ENCODE data around the gene VASN. TPM values are rescaled to one million over a fixed set of nuclear protein-coding genes. Genes with fewer than 3 reads are reported as not detected.

Gene VASN
- total RNA-seq, 3 donors from 2014 or later: 14.8 to 28.5 (median 16.1) TPM

DNA sequence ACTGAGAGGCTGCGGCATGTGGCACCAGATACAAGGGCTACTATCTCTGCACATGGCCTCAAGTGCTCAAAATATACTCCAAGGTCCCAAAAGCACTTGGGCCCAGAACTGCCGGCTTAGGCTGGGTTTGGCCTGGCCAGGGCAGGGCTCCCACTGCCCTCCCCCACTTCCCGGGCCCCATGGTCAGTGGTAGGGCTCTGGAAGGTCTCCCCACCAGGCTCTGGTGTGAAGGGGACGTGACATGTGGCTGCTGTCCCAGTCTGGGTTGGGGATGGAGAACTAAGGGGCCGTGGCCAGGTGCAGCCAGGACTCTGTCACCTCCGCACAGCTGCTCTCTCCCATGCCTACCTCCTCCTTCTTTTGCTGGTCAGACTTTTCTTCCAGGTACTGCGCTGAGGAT, 14.8 kb upstream of the VASN start:
- Histone ChIP-seq H3K27ac (no peak overlapping the region), H3K4me1 (no peaks in the 10 kb centered on the region), H3K9me3 (no peaks in the 10 kb centered on the region), H3K4me3 (no peak overlapping the region), H3K27me3 (no peaks in the 10 kb centered on the region), H3K36me3 (no peaks in the 10 kb centered on the region)
- intact Hi-C loops (cut with DNase I; ENCODE audit: low total_unique reads): loop anchor here (5.0 kb wide), 1 partner anchor 35 kb away; no protein-coding TSS in a partner anchor
- TF ChIP-seq POLR2AphosphoS5 (IDR thresholded peaks at IDR 0.05) (no peak), POLR2A (IDR thresholded peaks at IDR 0.05) (no peak)
- TF ChIP-seq, protein P1, sequence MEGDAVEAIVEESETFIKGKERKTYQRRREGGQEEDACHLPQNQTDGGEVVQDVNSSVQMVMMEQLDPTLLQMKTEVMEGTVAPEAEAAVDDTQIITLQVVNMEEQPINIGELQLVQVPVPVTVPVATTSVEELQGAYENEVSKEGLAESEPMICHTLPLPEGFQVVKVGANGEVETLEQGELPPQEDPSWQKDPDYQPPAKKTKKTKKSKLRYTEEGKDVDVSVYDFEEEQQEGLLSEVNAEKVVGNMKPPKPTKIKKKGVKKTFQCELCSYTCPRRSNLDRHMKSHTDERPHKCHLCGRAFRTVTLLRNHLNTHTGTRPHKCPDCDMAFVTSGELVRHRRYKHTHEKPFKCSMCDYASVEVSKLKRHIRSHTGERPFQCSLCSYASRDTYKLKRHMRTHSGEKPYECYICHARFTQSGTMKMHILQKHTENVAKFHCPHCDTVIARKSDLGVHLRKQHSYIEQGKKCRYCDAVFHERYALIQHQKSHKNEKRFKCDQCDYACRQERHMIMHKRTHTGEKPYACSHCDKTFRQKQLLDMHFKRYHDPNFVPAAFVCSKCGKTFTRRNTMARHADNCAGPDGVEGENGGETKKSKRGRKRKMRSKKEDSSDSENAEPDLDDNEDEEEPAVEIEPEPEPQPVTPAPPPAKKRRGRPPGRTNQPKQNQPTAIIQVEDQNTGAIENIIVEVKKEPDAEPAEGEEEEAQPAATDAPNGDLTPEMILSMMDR (IDR thresholded peaks at IDR 0.05): no peak
- DNase-seq (ENCODE audit: low spot score in 2 of 2): no peak

DNA sequence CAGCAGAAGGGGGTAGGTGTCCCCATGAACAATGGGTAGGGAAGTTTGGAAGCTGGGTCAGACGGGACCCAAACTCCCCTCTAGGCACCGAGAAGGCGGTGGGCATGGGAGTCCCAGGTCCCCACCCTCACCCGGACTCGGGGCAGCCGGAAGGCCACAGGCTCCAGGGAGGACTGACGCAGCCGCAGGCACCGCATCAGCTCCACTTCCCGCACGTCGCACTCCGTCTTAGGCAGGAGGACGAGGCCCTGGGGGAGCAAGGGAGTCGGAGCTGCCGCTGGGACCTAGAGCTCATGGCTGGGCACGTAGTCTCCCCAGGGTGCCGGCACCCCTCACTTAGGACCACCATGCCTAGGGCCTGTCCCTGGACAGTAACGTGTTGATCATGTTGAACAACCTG, 13.4 kb upstream of the VASN start:
- TF ChIP-seq POLR2A (IDR thresholded peaks at IDR 0.05): no peak
- Histone ChIP-seq H3K27me3 (no peaks in the 10 kb centered on the region), H3K9me3 (no peaks in the 10 kb centered on the region), H3K36me3 (no peaks in the 10 kb centered on the region), H3K4me1 (no peaks in the 10 kb centered on the region), H3K4me3 (no peak overlapping the region), H3K27ac (no peak overlapping the region)
- intact Hi-C loops (cut with DNase I; ENCODE audit: low total_unique reads): loop anchor here (2.0 to 5.0 kb wide), 2 partner anchors 34 to 45 kb away; no protein-coding TSS in a partner anchor
- DNase-seq (ENCODE audit: low spot score in 2 of 2): no peak

DNA sequence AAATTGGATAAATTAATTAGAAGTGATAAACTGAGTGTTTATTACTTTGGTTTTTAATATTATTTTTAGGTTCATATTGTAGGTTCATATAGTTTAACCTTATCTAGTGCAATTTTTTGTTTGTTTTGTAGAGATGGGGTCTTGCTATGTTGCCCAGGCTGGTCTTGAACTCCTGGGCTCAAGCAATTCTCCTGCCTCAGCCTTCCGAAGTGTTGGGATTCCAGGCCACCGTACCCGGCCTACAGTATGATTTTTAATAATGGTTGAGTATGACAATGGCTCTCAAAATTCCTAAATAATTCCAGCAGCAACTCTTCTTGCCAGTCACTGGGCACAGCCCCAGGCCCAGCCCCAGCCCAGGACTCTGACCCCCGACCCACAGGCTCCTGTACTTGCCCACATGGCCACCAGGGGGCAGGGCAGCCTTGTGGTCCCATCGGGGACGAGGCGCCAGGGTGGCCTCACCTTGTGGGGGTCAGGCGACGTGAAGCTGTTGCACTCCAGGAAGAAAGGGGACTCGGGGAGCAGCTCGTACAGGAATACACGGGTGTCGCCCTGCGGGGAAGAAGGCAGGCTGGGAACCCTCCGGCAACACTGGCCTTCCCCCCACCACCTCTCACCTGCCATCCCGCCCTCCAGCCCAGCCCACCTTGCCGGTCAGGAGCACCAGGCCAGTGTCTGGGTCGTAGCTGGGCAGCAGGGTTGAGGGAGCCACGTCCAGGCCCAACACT, 12.7 kb upstream of the VASN start:
- Histone ChIP-seq H3K27ac (no peak overlapping the region), H3K27me3 (no peaks in the 10 kb centered on the region), H3K4me1 (no peaks in the 10 kb centered on the region), H3K36me3 (no peaks in the 10 kb centered on the region), H3K4me3 (no peak overlapping the region), H3K9me3 (no peaks in the 10 kb centered on the region)
- TF ChIP-seq, protein P1 (IDR thresholded peaks at IDR 0.05): peak; percentile 95 to 98 (median 96)
- TF ChIP-seq POLR2A (IDR thresholded peaks at IDR 0.05) (no peak), POLR2AphosphoS5 (IDR thresholded peaks at IDR 0.05) (no peak)
- peak in 1 of 2 donors; percentile 70 for DNase-seq (ENCODE audit: low spot score in 2 of 2)
- intact Hi-C loops (cut with DNase I; ENCODE audit: low total_unique reads): loop anchor here (2.0 to 5.0 kb wide), 2 partner anchors 33 to 44 kb away; no protein-coding TSS in a partner anchor

DNA sequence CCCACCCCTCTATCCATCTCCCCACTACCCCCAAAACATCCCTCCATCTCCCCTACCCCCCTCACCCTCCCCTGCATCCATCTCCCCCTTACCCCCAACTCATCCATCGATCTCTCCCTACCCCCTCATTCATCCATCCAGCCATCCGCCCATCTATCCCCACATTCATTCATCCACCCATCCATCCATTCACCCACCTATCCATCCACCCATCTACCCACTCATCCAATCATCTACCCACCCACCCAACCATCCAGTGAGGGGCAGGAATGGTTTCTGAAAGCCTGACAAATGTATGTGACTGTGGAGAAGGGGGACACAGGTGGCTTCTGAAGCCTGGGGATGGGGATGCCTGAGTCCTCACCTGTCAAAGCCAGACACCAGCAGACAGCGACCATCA, 11.7 kb upstream of the VASN start:
- Histone ChIP-seq H3K9me3 (no peaks in the 10 kb centered on the region), H3K27ac (no peak overlapping the region), H3K4me1 (no peaks in the 10 kb centered on the region), H3K27me3 (no peaks in the 10 kb centered on the region), H3K36me3 (no peaks in the 10 kb centered on the region), H3K4me3 (no peak overlapping the region)
- no peak for TF ChIP-seq POLR2AphosphoS5 (IDR thresholded peaks at IDR 0.05)
- TF ChIP-seq POLR2A (IDR thresholded peaks at IDR 0.05): no peak
- TF ChIP-seq, protein P1 (IDR thresholded peaks at IDR 0.05): no peak
- no peak for DNase-seq (ENCODE audit: low spot score in 2 of 2)
- intact Hi-C loops (cut with DNase I; ENCODE audit: low total_unique reads): loop anchor here (2.0 to 5.0 kb wide), 2 partner anchors 32 to 43 kb away; no protein-coding TSS in a partner anchor

DNA sequence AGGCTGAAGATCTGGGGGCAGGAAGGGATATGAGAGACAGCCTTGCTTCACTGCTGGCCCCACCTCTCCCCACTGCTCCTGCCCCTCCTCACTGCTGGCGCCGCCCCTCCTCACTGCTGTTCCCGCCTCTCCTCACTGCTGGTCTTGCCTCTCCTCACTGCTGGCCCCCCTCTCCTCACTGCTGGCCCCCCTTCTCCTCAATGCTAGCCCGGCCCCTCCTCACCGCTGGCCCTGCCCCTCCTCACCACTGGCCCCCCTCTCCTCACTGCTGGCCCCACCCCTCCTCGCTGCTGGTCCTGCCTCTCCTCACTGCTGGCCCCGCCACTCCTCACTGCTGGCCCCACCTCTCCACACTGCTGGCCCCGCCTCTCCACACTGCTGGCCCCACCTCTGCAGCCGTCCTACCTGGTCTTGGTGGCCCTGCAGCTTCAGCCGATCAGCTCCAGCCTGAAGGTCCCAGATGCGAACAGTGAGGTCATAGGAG, 11.1 kb upstream of the VASN start:
- DNase-seq (ENCODE audit: low spot score in 2 of 2): no peak
- H3K4me3 ChIP-seq: no peak overlapping the region
- TF ChIP-seq POLR2AphosphoS5 (IDR thresholded peaks at IDR 0.05): no peak
- no peak for TF ChIP-seq POLR2A (IDR thresholded peaks at IDR 0.05)
- TF ChIP-seq, protein P1 (IDR thresholded peaks at IDR 0.05): no peak
- H3K36me3 ChIP-seq: no peaks in the 10 kb centered on the region
- H3K4me1 ChIP-seq: no peaks in the 10 kb centered on the region
- H3K9me3 ChIP-seq: no peaks in the 10 kb centered on the region
- H3K27me3 ChIP-seq: no peaks in the 10 kb centered on the region
- no peak overlapping the region for H3K27ac ChIP-seq
- intact Hi-C loops (cut with DNase I; ENCODE audit: low total_unique reads): no loop called here

Measured in breast epithelium (tissue), 4 donors.